HG02571 (cell line): Measurements from ENCODE around the gene ALDH1B1.
"Not testable (repeated sequence)": the region's sequence is repeated elsewhere in the genome, so short reads cannot be mapped to it uniquely, and the experiment has no call there.

Experiments
- ATAC-seq: cut with Tn5 transposase; IDR thresholded peaks from one replicate; pipeline ENCODE4 v1.9.1; 2021; ENCODE audit warnings: mild to moderate bottlenecking, moderate library complexity; ENCODE audit not compliant: unreplicated experiment

Gene ALDH1B1

GRCh38 chr9:38360839-38361472 lies 31.5 kb upstream of the ALDH1B1 start:
- ATAC-seq = no peak

DNA sequence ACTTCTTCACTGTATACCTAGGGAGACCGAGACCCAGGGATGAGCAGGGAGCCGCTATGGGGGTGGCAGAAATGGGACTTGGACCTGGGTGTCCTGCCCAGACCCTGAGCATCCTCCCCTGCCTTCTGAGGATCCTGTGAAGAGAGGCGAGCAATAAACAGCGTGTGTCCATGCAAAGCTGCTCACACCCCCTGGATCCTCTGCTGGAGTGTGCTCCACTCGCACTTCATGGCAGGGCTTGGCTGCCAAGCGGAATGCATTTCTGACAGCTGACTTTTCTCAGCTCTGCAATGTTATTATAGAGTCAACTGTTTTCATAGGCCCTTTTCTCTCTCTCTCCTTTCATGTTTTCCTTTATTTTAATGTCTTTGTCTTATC lies 31.0 kb upstream of the ALDH1B1 start:
- ATAC-seq = no peak

DNA sequence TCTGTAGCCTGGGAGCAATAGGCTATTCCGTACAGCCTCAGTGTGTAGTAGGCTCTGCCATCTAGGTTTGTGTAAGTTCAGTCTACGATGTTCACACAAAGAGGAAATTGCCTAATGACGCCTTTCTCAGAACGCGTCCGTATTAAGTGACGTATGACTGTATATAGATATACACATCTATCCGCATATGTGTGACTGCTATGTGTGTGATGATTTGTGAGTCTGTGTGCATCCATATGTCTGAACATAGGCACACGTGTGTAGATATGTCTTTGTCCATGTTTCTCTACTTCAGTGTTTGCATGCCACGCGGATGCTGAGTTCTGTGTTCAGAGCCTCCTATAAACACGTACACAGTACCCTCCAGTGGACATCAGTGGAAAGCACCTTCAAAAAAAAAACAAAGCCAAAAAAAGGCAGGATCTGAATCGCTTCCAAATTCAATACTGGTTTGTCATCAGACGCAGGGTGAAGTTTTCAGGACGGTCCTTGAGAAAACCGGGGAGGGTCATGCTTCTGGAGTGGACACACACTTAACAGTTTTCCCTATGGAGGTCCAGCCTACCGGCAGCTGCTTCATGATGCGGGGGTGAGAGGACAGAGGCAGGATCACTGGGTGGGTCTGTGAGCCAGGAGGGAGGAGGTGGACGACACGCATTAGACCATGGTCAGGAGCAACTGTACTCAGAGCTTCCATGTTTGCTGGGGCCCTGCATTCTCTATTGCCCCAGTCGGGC lies 29.5 kb upstream of the ALDH1B1 start:
- ATAC-seq = no peak

DNA sequence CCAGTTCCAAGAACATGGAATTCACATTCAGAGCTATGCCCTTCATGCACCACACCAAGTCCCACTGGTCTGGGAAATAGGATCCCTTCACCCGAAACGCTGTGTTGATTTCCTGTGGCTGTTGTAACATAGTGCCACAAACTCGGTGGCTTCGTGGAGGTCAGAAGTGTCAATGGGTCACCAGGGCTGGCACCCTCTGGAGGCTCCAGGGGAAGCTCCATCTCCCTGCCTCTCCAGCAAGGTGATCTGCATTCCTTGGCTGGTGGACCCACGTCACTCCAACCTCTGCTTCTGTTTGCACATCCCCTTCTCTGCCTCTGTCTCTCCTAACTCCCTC lies 28.9 kb upstream of the ALDH1B1 start:
- no peak for ATAC-seq

DNA sequence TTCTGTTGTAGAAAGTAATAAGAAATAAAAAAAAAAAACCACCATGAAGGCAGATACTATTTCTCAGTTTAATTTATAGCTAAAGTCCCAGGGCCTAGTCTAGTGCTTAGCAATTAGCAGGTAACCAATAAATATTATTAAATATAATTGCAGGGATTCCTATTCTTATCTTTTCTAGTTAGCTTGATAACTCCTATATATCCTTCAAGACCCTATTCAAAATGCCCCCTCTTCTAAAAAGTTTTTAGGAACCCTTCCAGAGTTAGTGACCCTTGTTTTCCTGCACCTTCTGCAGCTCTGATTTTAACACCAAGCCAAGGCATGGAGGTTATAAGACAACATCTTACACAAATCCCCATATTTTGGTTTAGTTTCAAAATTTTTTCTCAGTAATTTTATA lies 24.6 kb upstream of the ALDH1B1 start:
- ATAC-seq = no peak

DNA sequence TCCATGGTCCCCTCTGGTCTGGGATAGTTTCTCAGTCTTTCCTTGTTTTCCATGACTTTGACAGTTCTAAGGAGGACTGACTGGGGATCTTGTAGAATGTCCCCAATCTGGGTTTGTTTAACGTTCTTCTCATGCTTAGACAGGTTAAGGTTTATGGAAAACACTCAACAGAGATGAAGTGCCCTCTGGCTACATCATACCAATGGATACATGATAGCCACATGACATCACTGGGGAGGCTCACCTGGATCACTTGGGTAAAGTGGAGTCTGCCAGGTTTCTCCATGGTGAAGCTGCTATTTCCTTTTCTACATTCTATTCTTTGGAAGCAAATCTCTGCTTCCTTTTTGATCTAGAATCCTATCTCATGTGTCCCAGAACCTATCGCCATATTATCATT lies 23.8 kb upstream of the ALDH1B1 start:
- ATAC-seq = no peak

- no peak for ATAC-seq
Observed at GRCh38 chr9:38370176-38370575, 22.3 kb upstream of the ALDH1B1 start.

DNA sequence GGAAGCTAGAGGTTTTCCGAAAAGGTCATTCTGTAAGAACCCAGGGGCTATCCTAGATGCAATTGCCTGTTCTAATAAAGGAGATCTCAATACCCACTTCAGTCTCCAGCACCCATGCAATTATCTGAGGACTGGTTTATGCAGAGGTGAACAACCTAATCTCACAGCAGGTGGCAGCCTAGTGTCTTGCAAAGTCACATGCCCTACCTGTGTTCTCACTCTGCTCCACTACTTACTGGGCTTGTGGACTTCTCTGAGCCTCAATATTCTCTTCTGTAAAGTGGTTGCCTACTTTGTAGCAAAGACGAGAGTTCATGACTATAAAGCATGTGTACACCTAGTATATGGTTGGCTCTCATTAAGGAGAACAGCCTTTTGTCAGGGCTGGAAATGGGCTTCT lies 21.0 kb upstream of the ALDH1B1 start:
- no peak for ATAC-seq

GRCh38 chr9:38372762-38373619 lies 19.5 kb upstream of the ALDH1B1 start:
- ATAC-seq = no peak

DNA sequence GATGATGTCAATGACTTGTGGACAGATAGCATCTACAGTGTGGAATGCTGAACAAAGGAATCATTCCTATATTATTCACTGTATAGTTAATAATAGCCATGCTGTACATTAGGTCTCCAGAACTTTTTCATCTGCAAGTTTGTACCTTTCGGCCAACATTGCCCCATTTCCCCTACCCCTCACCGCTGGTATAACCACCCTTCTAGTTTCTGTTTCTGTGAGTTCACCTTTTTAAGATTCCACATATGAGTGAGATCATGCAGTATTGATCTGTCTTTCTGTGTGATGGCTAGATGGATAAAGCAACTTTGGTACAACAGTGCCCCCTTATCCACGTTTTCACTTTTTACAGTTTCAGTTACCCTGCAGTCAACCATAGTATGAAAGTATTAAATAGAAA lies 18.8 kb upstream of the ALDH1B1 start:
- no peak for ATAC-seq

DNA sequence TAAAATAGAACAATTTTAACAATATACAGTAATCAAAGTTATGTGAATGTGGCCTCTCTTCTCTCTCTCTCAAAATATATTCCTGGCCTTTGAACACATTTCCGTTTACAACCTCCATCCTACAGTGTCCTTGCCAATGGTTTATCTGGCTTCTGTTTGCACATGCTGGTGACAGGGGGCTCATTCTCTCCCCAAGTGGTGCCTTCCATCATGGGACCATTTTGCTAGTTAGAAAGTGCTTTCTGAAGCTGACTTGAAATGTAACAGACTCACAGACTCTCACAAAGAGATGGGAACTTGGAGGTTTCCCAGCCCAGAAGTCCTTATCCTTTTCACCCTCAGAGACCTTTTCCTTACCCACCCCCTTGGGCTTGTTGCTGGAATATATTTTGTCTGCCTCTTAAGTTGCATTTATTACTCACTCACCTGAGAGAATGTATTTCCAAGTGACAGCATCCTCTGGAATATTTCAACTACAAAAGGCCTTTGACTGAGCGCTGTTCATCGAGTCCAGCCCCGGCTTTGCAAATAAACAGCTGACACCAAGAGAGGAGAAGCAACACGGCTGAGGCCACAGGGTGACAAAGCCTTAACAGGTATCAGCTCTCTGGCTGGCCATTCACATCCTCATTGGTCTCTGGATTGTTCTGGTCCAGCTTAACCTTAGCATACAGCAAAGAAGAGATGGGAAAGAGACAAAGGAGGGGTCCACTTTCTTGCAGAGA lies 17.5 kb upstream of the ALDH1B1 start:
- no peak for ATAC-seq

DNA sequence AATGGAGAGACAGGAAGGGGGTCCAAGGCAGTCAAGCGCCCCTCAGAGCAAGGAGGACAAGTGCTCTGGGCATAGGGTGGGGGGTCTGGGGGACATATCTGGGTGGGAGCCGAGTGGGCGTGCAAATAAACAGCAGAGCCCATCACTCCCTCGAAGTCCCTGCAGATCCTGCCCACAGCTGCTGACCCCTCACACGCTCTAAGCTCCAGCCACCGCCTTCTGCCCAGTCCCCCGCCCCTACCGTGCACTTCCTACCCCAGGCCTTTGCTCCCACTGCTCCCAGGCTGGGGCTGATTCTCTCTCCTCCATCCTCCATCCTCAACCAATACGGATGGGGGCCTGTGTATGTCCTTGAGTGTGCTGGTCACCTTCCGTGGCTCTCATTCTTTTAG lies 16.9 kb upstream of the ALDH1B1 start:
- no peak for ATAC-seq

DNA sequence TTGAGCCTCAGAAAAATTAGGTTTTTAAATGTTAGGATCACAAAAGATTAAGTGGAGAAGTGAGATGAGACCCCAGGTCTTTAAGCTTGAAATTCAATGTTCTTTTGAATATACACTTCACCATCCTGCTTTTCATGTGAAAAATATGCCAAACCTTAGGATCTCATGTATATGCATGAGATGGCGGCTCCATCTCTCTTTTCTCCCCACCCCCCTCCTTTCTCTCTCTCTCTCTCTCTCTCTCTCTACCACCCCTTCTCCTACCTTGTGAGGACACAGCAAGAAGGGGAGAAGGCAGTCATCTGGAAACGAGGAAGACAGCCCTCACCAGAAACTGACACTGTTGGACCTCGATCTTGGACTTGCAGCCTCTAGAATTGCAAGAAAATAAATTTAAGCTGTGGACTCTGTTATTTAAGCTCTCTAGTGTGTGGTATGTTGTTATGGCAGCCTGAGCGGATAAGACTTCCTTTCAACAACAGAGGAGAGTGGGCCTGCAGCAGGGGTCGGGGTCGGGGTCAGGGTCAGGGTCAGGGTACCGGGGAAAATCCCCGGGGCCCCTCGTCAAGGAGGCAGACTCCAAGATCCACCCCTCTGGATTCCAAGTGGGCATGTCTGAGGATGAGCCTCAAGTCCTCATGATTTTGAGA lies 16.4 kb upstream of the ALDH1B1 start:
- ATAC-seq = no peak

GRCh38 chr9:38377336-38378083 lies 15.0 kb upstream of the ALDH1B1 start:
- not testable (repeated sequence) for ATAC-seq

- no peak for ATAC-seq
Observed at GRCh38 chr9:38380230-38380871, 12.2 kb upstream of the ALDH1B1 start.

GRCh38 chr9:38380872-38381534 lies 11.5 kb upstream of the ALDH1B1 start:
- no peak for ATAC-seq

GRCh38 chr9:38382141-38382540 lies 10.4 kb upstream of the ALDH1B1 start:
- ATAC-seq = no peak

- no peak for ATAC-seq
Observed at GRCh38 chr9:38384990-38385848, 7.3 kb upstream of the ALDH1B1 start.
